Fibroblast of the aortic adventitia (primary cell): ENCODE data around the gene MICOS13. TPM values are rescaled to one million over a fixed set of nuclear protein-coding genes. Genes with fewer than 3 reads are reported as not detected.

Experiments used
- DNase-seq: peaks from one replicate; pipeline ENCODE4 v3.0.0-alpha.2; 2010; ENCODE audit warnings: low read depth
- H3K4me3 ChIP-seq: 2 replicates; pipeline ENCODE4 v1.5.1; 2011; ENCODE audit warnings: low read depth, mild to moderate bottlenecking, control low read depth, low read length, moderate library complexity
- CTCF ChIP-seq: IDR thresholded peaks from 2 replicates; pipeline ENCODE4 v1.5.1; 2011; ENCODE audit warnings: mild to moderate bottlenecking, low read length, control low read depth, inconsistent platforms; ENCODE audit not compliant: insufficient read depth
- total RNA-seq: library from RNA; depleted of rRNA; stranded (reverse); fragments of >200 nt; gene quantifications from 2 replicates; pipeline ENCODE4 v1.2.3, GENCODE V29; 2012; ENCODE audit warnings: low replicate concordance

MICOS13 gene
- total RNA-seq, 1 donor: 31.1 TPM

GRCh38 chr19:5718037-5718578 lies 37.8 kb upstream of the MICOS13 start:
- H3K4me3 ChIP-seq: peak overlapping the region; percentile 95
- no peak for TF ChIP-seq CTCF
- DNase-seq: peak; percentile 45

DNA sequence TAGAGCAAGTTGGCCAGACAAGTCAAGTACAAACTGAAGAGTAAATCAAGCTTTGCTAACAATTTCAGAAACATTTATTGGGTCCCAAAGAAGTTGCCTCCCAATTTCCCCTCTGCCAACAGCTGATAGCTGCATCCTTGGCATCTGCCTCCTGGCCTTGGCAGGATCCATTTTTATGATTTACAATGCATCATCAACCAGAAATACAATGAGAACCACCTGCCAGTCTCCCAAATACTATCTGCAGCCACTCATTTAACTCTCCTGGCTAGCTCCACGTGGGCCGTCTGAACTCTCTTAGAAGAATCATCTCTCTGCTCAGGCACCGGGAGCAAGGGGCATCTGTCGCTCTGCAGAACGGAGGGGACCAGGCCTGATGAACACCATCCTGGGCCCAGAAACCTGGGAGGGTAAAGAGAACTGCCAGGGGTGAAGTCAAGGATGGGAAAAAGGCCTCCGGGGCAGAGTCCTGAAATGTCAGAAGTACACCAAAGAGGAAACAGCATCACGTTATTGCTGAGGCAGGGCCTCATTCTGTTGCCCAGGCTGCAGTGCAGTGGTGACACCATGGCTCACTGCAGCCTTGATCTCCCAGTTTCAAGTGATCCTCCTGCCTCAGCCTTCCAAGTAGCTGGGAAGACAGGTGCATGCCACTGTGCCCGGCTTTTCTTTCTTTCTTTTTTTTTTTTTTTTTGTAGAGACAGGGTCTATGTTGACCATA lies 37.1 kb upstream of the MICOS13 start:
- H3K4me3 ChIP-seq: peak overlapping the region; percentile 95
- TF ChIP-seq CTCF: no peak
- DNase-seq: no peak

GRCh38 chr19:5714816-5715215 lies 34.5 kb upstream of the MICOS13 start:
- TF ChIP-seq CTCF: no peak
- DNase-seq: no peak
- no peak overlapping the region for H3K4me3 ChIP-seq

DNA sequence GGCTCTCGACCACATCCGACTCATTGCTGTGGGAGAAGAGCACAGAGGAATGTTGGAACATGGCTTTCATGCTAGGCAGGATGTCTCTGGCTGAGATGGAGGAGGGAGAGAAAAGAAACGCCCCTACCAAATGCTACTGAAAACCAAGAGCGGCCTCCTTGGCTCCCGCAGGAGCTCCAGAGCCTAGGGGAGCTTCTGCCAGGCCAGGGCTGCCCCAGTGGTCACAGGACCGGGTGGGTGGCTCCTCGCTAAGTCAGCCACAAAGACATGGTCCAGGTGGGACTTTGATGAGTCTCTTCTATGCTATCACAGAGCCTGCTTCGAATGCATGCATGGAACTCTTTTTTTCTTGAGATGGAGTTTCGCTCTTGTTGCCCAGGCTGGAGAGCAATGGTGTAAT lies 32.9 kb upstream of the MICOS13 start:
- H3K4me3 ChIP-seq: no peak overlapping the region
- no peak for TF ChIP-seq CTCF
- no peak for DNase-seq

DNA sequence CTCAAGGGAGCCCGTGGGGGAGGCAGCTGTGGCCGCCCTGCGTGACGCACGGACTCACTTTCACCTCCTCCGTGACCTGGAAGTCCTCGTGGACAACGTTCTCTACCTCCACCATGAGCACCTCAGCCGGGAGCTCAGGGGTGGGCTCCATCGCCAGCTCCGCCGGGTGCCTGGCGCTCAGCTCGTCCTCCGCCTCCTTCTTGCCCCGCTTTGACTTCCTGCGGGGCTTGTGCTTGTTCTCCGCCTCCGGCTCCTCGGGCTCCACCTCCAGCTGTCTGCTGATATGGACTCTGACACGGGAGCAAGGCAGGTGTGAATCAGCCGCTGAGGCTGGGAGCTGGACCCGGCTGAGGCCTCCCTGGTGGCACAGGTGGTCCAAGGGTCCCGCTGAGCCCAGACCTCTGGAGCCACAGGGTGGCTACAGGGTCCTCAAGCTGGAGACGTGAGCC lies 31.4 kb upstream of the MICOS13 start:
- TF ChIP-seq CTCF: no peak
- no peak overlapping the region for H3K4me3 ChIP-seq
- no peak for DNase-seq

DNA sequence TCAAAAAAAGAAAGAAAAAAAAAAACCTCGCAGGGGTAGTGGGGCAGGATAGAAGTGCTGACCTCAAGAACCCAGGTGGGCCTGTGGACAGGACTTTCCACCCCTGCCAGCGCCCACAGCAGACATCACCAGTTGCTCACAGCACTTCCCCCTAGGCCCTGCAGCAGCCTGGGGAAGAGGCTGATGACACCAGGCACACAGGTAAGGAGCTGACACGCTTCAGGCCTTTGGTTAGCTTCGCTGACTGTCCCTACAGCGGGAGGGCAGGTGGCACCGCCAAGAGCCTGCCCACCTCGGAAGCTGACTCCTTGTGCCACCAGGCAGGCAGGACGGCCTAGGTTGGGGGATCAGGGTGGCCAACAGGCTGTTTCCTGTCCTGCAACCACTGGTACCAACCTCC lies 30.7 kb upstream of the MICOS13 start:
- H3K4me3 ChIP-seq: no peak overlapping the region
- TF ChIP-seq CTCF: no peak

More for the DNA sequence above, 30.7 kb upstream of the MICOS13 start:
- DNase-seq: no peak
